Activated CD4-positive, alpha-beta T cell treated with anti-CD3 and anti-CD28 coated beads, Interleukin-2, amount 50 U/mL, for 1 hour (primary cell): ENCODE results near the gene RNF220.
"Not testable (repeated sequence)": the region's sequence is repeated elsewhere in the genome, so short reads cannot be mapped to it uniquely, and the experiment has no call there.

ENCODE experiments used
- DNase-seq: peaks from one replicate; pipeline ENCODE4 v3.0.0-alpha.2; 2020

The RNF220 gene

DNA sequence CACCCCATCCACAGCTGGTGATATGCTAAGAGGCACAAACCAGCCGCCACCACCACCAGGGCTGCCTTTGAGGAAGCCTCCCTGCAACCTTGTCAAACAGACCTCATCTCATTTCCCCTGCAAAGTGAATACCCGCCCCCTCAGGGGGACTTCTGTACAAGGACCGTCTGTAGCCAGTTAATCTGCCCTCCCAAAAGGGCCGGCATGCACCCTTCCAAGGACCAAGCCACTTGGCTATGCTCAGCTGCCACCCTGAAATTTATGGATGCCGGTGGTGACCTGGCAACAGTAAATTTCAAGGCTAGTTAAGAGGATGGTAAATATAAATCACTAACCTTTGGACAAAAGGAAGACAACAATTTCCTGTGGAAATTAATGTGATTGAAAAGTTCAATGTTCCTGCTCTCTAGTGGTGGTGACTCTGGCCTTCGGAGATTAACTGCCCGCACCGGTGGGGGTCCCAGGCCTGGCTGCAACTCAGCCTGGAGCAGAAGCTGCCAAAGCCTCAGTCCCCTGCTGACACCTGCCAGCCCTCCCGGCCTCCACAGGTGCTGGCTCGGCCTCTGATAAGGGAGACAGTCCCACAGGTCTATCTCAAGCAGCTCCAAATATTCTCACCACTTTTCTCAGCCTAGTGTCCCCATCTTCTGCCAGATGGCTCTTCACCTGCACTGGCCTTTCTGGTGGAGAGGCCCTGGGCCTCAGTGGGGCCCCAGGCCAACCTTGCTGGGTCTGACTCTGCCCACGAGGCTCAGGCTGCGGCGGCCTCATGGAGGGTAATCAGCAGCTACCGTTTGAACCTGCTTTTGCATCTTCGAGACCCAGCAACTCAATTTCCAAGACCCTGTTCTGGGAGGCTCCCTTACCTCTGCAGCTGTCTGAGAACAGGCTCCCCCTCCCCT is 257.0 kb downstream of the RNF220 start:
- DNase-seq: no peak

DNA sequence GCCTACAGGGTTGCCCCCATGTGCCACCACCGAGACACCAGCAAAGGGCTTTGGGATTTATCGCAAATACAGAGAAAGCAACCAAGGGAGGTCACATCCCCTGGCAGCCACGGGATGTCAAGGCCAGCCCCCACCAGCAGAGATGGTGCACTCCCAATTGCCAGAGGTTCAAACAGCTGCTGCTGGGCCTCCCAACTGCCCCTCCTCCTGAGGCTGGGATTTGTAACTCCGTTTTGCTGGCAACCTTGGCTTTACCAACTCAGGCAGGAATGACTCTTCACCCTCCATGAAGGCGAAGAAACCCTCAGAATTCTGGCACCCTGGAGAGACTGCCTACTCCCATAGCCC is 257.6 kb downstream of the RNF220 start:
- no peak for DNase-seq

DNA sequence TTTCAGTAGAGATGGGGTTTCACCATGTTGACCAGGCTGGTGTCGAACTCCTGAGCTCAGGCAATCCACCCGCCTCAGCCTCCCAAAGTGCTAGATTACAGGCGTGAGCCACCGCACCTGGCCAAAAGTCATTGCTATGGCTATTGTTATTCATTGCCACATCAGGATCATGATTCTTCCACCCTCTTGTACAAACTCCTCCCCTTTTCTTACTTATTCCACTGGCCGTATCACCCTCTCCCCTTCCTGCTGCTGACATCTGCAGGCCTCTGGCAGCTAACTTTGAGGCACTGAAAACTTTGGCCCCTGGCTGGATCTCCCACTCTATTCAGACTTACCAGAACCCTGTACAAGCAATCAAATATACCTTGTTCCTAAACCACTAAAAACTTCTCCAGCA is 258.4 kb downstream of the RNF220 start:
- DNase-seq: no peak

DNA sequence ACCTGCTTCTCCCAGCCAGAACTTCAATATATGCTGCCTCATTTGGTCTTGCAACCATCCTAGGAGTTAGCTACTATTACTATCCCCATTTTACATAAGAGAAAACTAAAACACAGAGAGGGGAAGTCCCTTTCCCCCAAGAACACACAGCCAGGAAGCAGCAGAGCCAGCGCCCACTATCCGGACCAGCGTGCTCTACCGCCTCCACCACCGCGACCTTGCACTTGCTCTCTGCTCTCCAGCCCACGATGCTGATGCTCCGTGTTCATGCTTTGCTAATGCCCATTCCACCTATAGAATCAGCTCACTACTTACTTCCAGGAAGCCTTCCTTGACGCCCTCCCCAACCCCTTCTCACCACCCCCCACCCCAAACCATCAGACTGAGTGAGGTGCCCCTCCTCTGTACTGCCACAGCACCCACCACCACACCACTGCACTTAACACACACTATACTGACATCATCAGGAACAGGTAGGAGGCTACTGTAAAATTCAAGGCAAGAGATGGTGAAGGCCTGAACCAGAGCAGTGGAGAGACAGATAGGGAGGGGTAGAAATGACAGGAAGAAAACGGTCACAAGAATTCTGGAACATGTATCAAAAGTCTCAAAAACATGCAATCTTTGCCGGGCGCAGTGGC is 259.8 kb downstream of the RNF220 start:
- DNase-seq: no peak

DNA sequence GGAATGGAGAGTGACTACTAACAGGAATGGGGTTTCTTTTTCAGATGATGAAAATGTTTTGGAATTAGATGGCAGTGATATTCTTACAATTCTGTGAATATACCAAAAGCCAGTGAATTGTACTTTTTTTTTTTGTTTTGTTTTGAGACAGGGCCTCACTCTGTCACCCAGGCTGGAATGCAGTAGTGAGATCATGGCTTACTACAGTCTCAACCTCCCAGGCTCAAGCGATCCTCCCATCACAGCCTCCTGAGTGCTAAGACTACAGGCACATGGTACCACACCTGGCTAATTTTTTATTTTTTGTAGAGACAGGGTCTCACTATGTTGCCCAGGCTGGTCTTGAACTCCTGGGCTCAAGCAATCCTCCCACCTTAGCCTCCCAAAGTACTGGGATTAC is 261.7 kb downstream of the RNF220 start:
- DNase-seq: not testable (repeated sequence)

DNA sequence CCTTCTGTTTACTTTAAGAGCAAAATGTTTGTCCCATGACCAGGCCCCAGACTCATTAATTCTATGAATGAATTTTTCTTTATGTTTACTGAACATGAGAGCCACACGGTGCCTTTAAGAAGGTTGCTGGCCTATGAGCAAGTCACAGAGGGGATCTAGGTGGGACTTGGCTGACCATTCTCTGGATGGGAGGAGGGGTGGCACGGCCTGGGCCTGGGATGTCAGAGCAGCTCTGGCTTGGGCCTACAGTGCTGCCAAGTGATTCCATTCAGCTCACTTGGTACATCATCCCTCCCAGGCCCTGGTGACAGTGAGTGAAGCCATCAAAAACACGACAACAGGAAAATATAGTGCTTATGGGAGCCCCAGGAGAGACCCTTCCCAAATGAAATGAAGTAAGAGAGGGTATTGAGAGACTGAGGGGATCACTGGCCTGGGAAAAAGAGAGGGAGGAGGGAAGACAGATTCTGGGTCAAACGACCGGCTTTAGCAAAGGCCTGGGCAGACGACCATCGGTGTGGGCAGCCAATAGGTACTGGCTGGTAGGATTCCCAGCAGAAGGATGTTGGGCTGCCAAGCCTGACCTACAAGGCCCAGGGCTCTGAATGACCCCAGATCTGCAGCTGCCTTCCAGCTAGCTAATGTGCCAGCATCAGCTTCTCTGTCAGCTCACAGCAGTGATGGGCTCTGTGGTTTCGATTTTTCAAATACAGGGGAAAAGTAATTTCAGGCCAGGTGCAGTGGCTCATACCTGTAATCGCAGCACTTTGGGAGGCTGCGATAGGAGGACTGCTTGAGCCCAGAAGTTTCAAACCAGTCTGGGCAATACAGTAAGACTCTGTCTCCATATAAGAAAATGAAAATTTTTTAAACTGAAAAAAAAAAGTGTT is 265.9 kb downstream of the RNF220 start:
- DNase-seq: no peak

- DNase-seq: no peak
These were observed 267.4 kb downstream of the RNF220 start for GRCh38 chr1:44672254-44672955.

DNA sequence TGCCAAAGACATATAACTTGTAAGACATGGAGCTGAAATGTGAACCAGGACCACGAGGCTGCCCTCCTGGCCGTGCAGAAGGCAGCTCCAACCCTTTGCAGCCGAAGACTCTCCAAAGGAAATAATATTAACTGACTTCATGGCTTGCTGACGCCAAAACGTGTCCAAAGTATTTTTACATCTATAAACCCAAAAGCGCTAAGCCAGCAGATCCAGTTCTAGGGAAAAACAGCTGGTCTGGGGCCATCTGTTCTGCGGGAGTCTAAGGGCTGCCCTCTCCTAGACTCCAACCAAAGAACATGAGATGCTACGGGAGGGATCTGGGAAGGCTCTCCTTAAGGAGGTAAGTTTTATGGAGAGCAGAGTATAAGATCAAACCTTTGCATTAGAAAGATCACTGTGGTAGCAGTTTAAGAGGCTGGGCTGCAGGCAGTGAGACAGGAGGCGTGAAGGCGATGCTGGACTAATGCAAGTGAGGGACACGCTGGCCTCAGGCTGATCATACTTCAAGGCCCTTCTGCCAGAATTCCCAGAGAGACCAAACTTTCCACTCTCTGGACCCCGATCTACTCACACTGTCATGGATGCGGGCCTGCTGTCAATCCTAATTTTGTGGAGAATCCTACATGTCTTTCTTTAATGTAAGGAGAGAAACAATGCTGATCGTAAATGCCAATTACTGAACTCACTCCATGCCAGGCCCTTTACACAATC is 268.1 kb downstream of the RNF220 start:
- DNase-seq: no peak

GRCh38 chr1:44673675-44674112 is 268.6 kb downstream of the RNF220 start:
- DNase-seq: no peak

GRCh38 chr1:44674113-44675000 is 269.3 kb downstream of the RNF220 start, which contains the start of the genes ARMH1 and TMEM53:
ARMH1 (plus strand) TSS chr1:44674714; CDS start chr1:44689698, 14,984 bp downstream.
TMEM53 (minus strand) TSS chr1:44674481; CDS start chr1:44674391, 90 bp downstream.
- DNase-seq: peak; percentile 95

DNA sequence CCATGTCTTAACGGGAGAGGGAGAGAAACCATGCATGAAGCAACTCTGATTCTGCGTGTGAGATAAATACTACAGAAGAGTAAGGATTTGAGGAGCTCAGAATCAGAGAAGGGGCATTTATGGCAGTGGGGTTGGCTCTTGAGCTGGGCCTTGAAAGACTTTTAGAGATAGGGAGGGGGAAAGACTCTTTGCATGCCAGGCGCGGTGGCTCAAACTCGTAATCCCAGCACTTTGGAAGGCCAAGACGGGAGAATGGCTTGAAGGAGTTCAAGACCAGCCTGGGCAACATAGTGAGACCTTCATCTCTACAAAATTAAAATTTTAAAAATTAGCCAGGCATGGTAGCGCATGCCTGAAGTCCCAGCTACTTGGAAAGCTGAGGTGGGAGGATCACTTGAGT is 270.1 kb downstream of the RNF220 start:
- DNase-seq: no peak

- DNase-seq: no peak
These were observed 271.6 kb downstream of the RNF220 start for GRCh38 chr1:44676484-44677200.

- DNase-seq: no peak
These were observed 272.2 kb downstream of the RNF220 start for GRCh38 chr1:44677201-44677766.

- no peak for DNase-seq
These were observed 273.1 kb downstream of the RNF220 start for GRCh38 chr1:44678120-44678519.

DNA sequence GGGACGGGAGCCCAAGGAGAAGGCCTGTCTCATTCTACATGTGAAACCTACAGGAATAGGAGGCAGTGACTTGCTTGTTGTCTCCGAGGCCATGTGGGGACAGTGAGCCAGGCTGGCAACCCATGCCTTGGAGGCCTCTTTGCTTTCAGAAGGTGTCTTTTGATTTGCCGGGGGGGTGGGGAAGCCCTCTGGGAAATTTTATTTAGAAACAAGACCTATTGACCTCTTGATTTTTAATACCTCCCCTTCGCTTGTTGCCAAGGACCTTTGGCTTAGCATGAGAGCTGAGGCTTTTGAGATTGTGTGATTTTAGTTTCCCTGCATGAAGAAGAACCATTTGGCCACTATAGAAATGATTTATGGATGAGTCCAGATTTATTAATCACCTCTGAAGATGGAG is 273.6 kb downstream of the RNF220 start:
- no peak for DNase-seq

DNA sequence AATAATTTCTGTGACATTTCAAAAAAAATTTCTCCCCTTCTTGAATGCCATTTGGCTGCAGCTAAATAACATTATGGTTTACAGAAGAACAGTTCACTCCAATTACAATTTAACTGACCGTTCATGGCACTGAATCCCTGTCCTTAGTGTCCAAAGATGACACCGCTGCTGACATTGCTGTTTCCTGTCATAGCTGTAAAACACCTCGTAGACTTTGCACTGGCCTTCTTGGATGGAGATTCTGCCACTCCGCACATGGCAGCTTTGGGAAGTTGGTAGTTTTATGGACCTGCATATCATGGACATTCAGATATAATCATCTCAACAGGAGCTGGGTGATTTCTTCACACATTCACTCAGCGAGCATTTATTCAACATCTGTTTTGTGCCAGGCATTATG is 274.4 kb downstream of the RNF220 start:
- DNase-seq: no peak

- no peak for DNase-seq
These were observed 277.1 kb downstream of the RNF220 start for GRCh38 chr1:44681905-44682882.

DNA sequence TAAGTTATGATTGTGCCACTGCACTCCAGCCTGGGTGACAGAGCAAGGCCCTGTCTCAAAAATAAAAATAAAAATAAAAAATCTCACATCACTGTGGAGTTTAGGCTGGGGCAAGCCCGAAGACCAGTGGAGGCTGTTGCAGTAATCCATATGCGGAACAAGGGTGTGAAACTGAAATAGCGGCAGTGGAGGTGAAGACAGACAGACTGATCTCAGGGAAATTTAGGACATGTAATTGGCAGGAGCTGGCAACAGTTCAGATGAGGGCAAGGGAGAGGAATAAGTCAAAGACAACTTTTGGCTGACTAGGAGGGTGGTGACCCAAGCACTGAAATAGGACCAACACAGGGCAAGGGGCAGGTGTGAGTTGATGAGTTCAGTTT is 277.8 kb downstream of the RNF220 start:
- no peak for DNase-seq
